ENCODE data around the gene DPYSL3. TPM values are rescaled to one million over a fixed set of nuclear protein-coding genes. Genes with fewer than 3 reads are reported as not detected.
"Not testable (repeated sequence)": the region's sequence is repeated elsewhere in the genome, so short reads cannot be mapped to it uniquely, and the experiment has no call there.

Gene DPYSL3
- total RNA-seq, 1 experiment from 2014 or later: 24.8 TPM

DNA sequence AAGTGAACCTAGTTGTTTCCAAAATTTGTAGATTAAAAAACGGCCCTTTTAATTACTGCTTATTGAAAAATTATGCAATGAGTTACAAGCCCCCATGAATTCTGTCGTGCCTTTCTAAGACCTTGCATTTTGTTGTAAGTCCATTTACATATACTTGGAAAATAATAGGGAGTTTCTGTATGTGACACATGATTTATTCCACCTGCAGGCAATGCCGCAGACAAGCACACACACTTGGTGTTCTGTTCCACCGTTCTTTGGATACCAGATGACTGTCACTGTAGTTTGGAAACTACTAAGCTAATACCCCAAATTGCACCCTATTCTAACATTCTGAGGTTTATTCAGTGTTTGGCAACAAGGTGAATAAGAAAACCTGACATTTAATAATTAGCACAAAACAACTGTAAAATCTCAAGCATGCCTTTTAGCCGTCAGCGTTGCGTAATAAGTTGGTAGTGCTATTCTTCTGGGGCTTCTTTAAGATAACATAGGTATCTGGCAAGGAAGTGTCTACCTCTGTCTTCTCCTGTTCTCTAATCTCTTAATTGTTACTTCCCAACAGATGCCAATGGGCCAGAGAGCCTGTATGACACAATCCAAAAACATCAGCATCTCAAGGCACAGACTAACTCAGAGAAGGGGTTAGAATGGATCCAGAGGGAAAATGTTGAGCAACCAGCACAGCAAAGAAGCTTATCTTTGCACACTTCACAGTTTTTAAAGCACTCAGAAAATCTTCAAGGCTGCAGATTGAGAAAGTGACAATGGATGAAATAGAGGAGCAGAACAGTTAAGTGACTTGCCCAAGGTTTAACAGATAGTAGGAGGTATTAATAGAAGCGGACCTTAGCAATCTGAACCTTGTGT lies 48.2 kb upstream of the DPYSL3 start:
- Histone ChIP-seq H3K4me1 (ENCODE audit: insufficient read depth, low read length, poor library complexity, severe bottlenecking) (peaks cover 9% of the 10 kb centered on the region), H3K4me3 (ENCODE audit: low read depth, low read length, poor library complexity, severe bottlenecking) (no peak overlapping the region), H3K27ac (ENCODE audit: low read depth, low read length, poor library complexity, severe bottlenecking) (no peak overlapping the region), H3K9me3 (ENCODE audit: low read depth, low read length, poor library complexity, severe bottlenecking) (no peaks in the 10 kb centered on the region), H3K36me3 (ENCODE audit: insufficient read depth, low read length, poor library complexity, severe bottlenecking) (no peaks in the 10 kb centered on the region), H3K27me3 (replicated peaks; ENCODE audit: insufficient read depth, low read depth, low read length, poor library complexity) (no peaks in the 10 kb centered on the region)
- ChIA-PET POLR2A (ENCODE audit: low non-redundant PET) (interaction anchor here (0.7 kb wide), 1 partner anchor 90 kb away, joined by 4 read pairs; no protein-coding TSS in a partner anchor), CTCF (interaction anchor here (0.7 to 1.6 kb wide), 2 partner anchors 15 to 94 kb away, joined by 3 to 5 read pairs; no protein-coding TSS in a partner anchor)
- TF ChIP-seq, protein P1, sequence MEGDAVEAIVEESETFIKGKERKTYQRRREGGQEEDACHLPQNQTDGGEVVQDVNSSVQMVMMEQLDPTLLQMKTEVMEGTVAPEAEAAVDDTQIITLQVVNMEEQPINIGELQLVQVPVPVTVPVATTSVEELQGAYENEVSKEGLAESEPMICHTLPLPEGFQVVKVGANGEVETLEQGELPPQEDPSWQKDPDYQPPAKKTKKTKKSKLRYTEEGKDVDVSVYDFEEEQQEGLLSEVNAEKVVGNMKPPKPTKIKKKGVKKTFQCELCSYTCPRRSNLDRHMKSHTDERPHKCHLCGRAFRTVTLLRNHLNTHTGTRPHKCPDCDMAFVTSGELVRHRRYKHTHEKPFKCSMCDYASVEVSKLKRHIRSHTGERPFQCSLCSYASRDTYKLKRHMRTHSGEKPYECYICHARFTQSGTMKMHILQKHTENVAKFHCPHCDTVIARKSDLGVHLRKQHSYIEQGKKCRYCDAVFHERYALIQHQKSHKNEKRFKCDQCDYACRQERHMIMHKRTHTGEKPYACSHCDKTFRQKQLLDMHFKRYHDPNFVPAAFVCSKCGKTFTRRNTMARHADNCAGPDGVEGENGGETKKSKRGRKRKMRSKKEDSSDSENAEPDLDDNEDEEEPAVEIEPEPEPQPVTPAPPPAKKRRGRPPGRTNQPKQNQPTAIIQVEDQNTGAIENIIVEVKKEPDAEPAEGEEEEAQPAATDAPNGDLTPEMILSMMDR (conservative IDR thresholded peaks at IDR 0.05; ENCODE audit: low read depth, low read length): no peak
- TF ChIP-seq EZH2 (IDR thresholded peaks at IDR 0.05; ENCODE audit: borderline replicate concordance, low read depth, low read length, poor library complexity, severe bottlenecking): no peak
- no peak for DNase-seq (ENCODE audit: low spot score)
- intact Hi-C loops (cut with micrococcal nuclease; ENCODE audit: unreplicated experiment): loop anchor here (2.0 to 5.0 kb wide), 2 partner anchors 46 to 93 kb away; partner anchors contain the start of gene DPYSL3
- no TSS peak for BruUV-seq (replicated peaks)

DNA sequence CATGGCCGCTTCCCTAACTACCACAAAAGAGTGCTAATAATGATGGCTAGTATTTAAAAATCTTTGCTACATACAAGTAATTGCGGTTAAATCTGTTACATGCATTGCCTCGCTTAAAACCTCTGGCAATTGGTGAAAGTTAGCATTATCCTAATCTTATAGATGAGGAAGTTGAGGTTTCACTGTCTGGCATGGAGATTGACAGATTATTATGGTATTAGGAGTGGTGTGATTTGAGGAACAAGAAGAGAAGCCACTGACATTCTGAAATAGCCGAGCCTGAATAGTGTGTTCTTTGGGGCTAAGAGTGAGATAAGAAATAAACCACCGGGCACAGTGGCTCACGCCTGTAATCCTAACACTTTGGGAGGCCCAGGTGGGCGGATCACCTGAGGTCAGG lies 45.3 kb upstream of the DPYSL3 start:
- no peaks in the 10 kb centered on the region for H3K27me3 ChIP-seq (replicated peaks; ENCODE audit: insufficient read depth, low read depth, low read length, poor library complexity)
- CTCF ChIA-PET: no interaction called here
- H3K27ac ChIP-seq (ENCODE audit: low read depth, low read length, poor library complexity, severe bottlenecking): no peak overlapping the region
- BruUV-seq (replicated peaks): no TSS peak
- peaks cover 4% of the 10 kb centered on the region for H3K4me1 ChIP-seq (ENCODE audit: insufficient read depth, low read length, poor library complexity, severe bottlenecking)
- no peaks in the 10 kb centered on the region for H3K9me3 ChIP-seq (ENCODE audit: low read depth, low read length, poor library complexity, severe bottlenecking)
- TF ChIP-seq, protein P1 (conservative IDR thresholded peaks at IDR 0.05; ENCODE audit: low read depth, low read length): no peak
- no peak for TF ChIP-seq EZH2 (IDR thresholded peaks at IDR 0.05; ENCODE audit: borderline replicate concordance, low read depth, low read length, poor library complexity, severe bottlenecking)
- H3K36me3 ChIP-seq (ENCODE audit: insufficient read depth, low read length, poor library complexity, severe bottlenecking): no peaks in the 10 kb centered on the region
- DNase-seq (ENCODE audit: low spot score): no peak
- intact Hi-C loops (cut with micrococcal nuclease; ENCODE audit: unreplicated experiment): loop anchor here (5.0 kb wide), 1 partner anchor 43 kb away; the partner anchor contains the start of gene DPYSL3
- H3K4me3 ChIP-seq (ENCODE audit: low read depth, low read length, poor library complexity, severe bottlenecking): no peak overlapping the region
- POLR2A ChIA-PET (ENCODE audit: low non-redundant PET): no interaction called here

GRCh38 chr5:147554261-147554817 lies 44.5 kb upstream of the DPYSL3 start:
- Histone ChIP-seq H3K4me3 (ENCODE audit: low read depth, low read length, poor library complexity, severe bottlenecking) (no peak overlapping the region), H3K9me3 (ENCODE audit: low read depth, low read length, poor library complexity, severe bottlenecking) (no peaks in the 10 kb centered on the region), H3K27me3 (replicated peaks; ENCODE audit: insufficient read depth, low read depth, low read length, poor library complexity) (no peaks in the 10 kb centered on the region), H3K27ac (ENCODE audit: low read depth, low read length, poor library complexity, severe bottlenecking) (no peak overlapping the region), H3K36me3 (ENCODE audit: insufficient read depth, low read length, poor library complexity, severe bottlenecking) (no peaks in the 10 kb centered on the region), H3K4me1 (ENCODE audit: insufficient read depth, low read length, poor library complexity, severe bottlenecking) (peaks cover 4% of the 10 kb centered on the region)
- no peak for DNase-seq (ENCODE audit: low spot score)
- intact Hi-C loops (cut with micrococcal nuclease; ENCODE audit: unreplicated experiment): no loop called here
- POLR2A ChIA-PET (ENCODE audit: low non-redundant PET): no interaction called here
- no TSS peak for BruUV-seq (replicated peaks)
- CTCF ChIA-PET: no interaction called here
- TF ChIP-seq, protein P1 (conservative IDR thresholded peaks at IDR 0.05; ENCODE audit: low read depth, low read length): no peak
- no peak for TF ChIP-seq EZH2 (IDR thresholded peaks at IDR 0.05; ENCODE audit: borderline replicate concordance, low read depth, low read length, poor library complexity, severe bottlenecking)

DNA sequence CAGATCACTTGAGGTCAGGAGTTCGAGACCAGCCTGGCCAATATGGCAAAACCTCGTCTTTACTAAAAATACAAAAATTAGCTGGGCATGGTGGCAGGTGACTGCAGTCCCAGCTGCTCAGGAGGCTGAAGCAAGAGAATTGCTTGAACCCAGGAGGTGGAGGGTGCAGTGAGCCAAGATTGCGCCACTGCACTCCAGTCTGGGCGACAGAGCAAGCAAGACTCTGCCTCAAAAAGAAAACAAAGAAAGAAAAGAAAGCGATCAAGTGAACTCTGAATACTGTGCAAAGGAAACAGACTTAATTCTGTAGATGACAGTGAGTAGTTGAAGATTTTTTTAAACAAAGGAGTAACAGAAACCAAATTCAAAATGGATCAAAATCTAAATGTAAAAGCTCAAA lies 43.9 kb upstream of the DPYSL3 start:
- H3K9me3 ChIP-seq (ENCODE audit: low read depth, low read length, poor library complexity, severe bottlenecking); H3K36me3 ChIP-seq (ENCODE audit: insufficient read depth, low read length, poor library complexity, severe bottlenecking); H3K27ac ChIP-seq (ENCODE audit: low read depth, low read length, poor library complexity, severe bottlenecking); POLR2A ChIA-PET (ENCODE audit: low non-redundant PET); H3K4me3 ChIP-seq (ENCODE audit: low read depth, low read length, poor library complexity, severe bottlenecking); DNase-seq (ENCODE audit: low spot score); H3K27me3 ChIP-seq (replicated peaks; ENCODE audit: insufficient read depth, low read depth, low read length, poor library complexity); CTCF ChIA-PET; H3K4me1 ChIP-seq (ENCODE audit: insufficient read depth, low read length, poor library complexity, severe bottlenecking); BruUV-seq (replicated peaks); intact Hi-C loops (cut with micrococcal nuclease; ENCODE audit: unreplicated experiment): not testable (repeated sequence)
